Measurements from ENCODE around the gene KIAA1328.
"Not testable (repeated sequence)": the region's sequence is repeated elsewhere in the genome, so short reads cannot be mapped to it uniquely, and the experiment has no call there.

The KIAA1328 gene

GRCh38 chr18:36826556-36826955 is 2.4 kb upstream of the KIAA1328 start:
- DNase-seq (ENCODE audit: low spot score) = no peak

GRCh38 chr18:36828157-36828629 is 734 bp upstream of the KIAA1328 start:
- DNase-seq (ENCODE audit: low spot score) = peak; percentile 73

GRCh38 chr18:36829362-36830157 is 633 bp downstream of the KIAA1328 start:
- no peak for DNase-seq (ENCODE audit: low spot score)

GRCh38 chr18:36830158-36830495 is 1.2 kb downstream of the KIAA1328 start:
- no peak for DNase-seq (ENCODE audit: low spot score)

GRCh38 chr18:36831139-36831538 is 2.2 kb downstream of the KIAA1328 start:
- DNase-seq (ENCODE audit: low spot score) = no peak

GRCh38 chr18:36833120-36833519 is 4.2 kb downstream of the KIAA1328 start:
- DNase-seq (ENCODE audit: low spot score) = no peak

GRCh38 chr18:36835927-36836326 is 7.0 kb downstream of the KIAA1328 start:
- no peak for DNase-seq (ENCODE audit: low spot score)

GRCh38 chr18:36839835-36840234 is 10.9 kb downstream of the KIAA1328 start:
- no peak for DNase-seq (ENCODE audit: low spot score)

- no peak for DNase-seq (ENCODE audit: low spot score)
Observed at GRCh38 chr18:36843199-36843598, 14.3 kb downstream of the KIAA1328 start.

GRCh38 chr18:36843784-36844183 is 14.9 kb downstream of the KIAA1328 start:
- DNase-seq (ENCODE audit: low spot score) = no peak

- no peak for DNase-seq (ENCODE audit: low spot score)
Observed at GRCh38 chr18:36848609-36849008, 19.7 kb downstream of the KIAA1328 start.

GRCh38 chr18:36849288-36850006 is 20.5 kb downstream of the KIAA1328 start:
- no peak for DNase-seq (ENCODE audit: low spot score)

- no peak for DNase-seq (ENCODE audit: low spot score)
Observed at GRCh38 chr18:36850527-36851201, 21.7 kb downstream of the KIAA1328 start.

GRCh38 chr18:36851202-36851590 is 22.3 kb downstream of the KIAA1328 start:
- no peak for DNase-seq (ENCODE audit: low spot score)

GRCh38 chr18:36856815-36857214 is 27.9 kb downstream of the KIAA1328 start:
- no peak for DNase-seq (ENCODE audit: low spot score)

GRCh38 chr18:36862182-36862581 is 33.3 kb downstream of the KIAA1328 start:
- no peak for DNase-seq (ENCODE audit: low spot score)

GRCh38 chr18:36867056-36867455 is 38.1 kb downstream of the KIAA1328 start:
- DNase-seq (ENCODE audit: low spot score) = no peak

GRCh38 chr18:36871801-36872200 is 42.9 kb downstream of the KIAA1328 start:
- no peak for DNase-seq (ENCODE audit: low spot score)

- no peak for DNase-seq (ENCODE audit: low spot score)
Observed at GRCh38 chr18:36872329-36872728, 43.4 kb downstream of the KIAA1328 start.

- not testable (repeated sequence) for DNase-seq (ENCODE audit: low spot score)
Observed at GRCh38 chr18:36873826-36874225, 44.9 kb downstream of the KIAA1328 start.

GRCh38 chr18:36879796-36880195 is 50.9 kb downstream of the KIAA1328 start:
- DNase-seq (ENCODE audit: low spot score) = not testable (repeated sequence)

GRCh38 chr18:36885981-36886380 is 57.1 kb downstream of the KIAA1328 start:
- DNase-seq (ENCODE audit: low spot score) = no peak

GRCh38 chr18:36887114-36887513 is 58.2 kb downstream of the KIAA1328 start:
- DNase-seq (ENCODE audit: low spot score) = no peak

All from left forelimb (tissue), 1 donor.